H1 (cell line): ENCODE data around the gene ZDHHC9. TPM values are rescaled to one million over a fixed set of nuclear protein-coding genes. Genes with fewer than 3 reads are reported as not detected.

Experiments
- CTCF ChIA-PET: fragments of 300-600 bp; sonication (Branson Sonifier 250); formaldehyde crosslinking; loops from one replicate; lab custom pipeline; 2021; ENCODE audit not compliant: partially characterized antibody; lab: Charles Lee
- POLR2A ChIA-PET: fragments of 300-600 bp; sonication (Branson Sonifier 250); formaldehyde crosslinking; loops from one replicate; lab custom pipeline; 2021; ENCODE audit warnings: inconsistent platforms; ENCODE audit not compliant: partially characterized antibody; lab: Charles Lee
- DNase-seq, 2 experiments: peaks; one replicate each; pipeline versions ENCODE4 v3.0.0 to v3.0.0-alpha.2; 2010 to 2022; ENCODE audit warnings: low spot score in 2 of 2, low read depth in 1 of 2, mixed read lengths in 1 of 2
- FAIRE-seq: peaks from 2 replicates; lab custom pipeline; 2011; peaks lifted over from hg19 to GRCh38; lab: Jason Lieb, UNC
- H2AFZ ChIP-seq: 2 replicates; pipeline ENCODE4 v1.8.1; 2012; ENCODE audit warnings: low read length, inconsistent platforms
- H2AK5ac ChIP-seq: 2 replicates; pipeline ENCODE4 v1.6.1; 2013; ENCODE audit warnings: low read depth, low read length
- H2BK120ac ChIP-seq: replicated peaks from 2 replicates; pipeline ENCODE3; 2013; ENCODE audit warnings: low read depth, low read length, inconsistent platforms
- H2BK12ac ChIP-seq: 2 replicates; pipeline ENCODE4 v1.6.1; 2013; ENCODE audit warnings: low read depth, low read length
- H2BK15ac ChIP-seq: 2 replicates; pipeline ENCODE4 v1.6.1; 2013; ENCODE audit warnings: low read length
- H2BK20ac ChIP-seq: 2 replicates; pipeline ENCODE4 v1.6.1; 2013; ENCODE audit warnings: low read length
- H2BK5ac ChIP-seq: 2 replicates; pipeline ENCODE4 v1.6.1; 2013; ENCODE audit warnings: low read depth, low read length
- H3K14ac ChIP-seq: 2 replicates; pipeline ENCODE4 v1.6.1; 2013; ENCODE audit warnings: inconsistent platforms; ENCODE audit not compliant: insufficient read length
- H3K18ac ChIP-seq: 2 replicates; pipeline ENCODE4 v1.6.1; 2013; ENCODE audit warnings: low read length; ENCODE audit errors: extremely low read depth
- H3K23ac ChIP-seq: 2 replicates; pipeline ENCODE4 v1.6.1; 2013; ENCODE audit warnings: inconsistent platforms; ENCODE audit not compliant: insufficient read length
- H3K23me2 ChIP-seq: 2 replicates; pipeline ENCODE4 v1.6.1; 2013; ENCODE audit warnings: low read depth, low read length
- H3K27ac ChIP-seq: 2 replicates; pipeline ENCODE4 v1.6.1; 2011; ENCODE audit warnings: low read depth, low read length, inconsistent platforms
- H3K27me3 ChIP-seq, 4 experiments: replicated peaks in 1 of 4; 1 replicate in 1 of 4; 2 replicates in 3 of 4; pipeline versions ENCODE4 v1.6.1 to v1.8.1; 2011 to 2013; ENCODE audit warnings: low read length in 3 of 4, mild to moderate bottlenecking in 3 of 4, inconsistent platforms in 2 of 4, mixed read lengths in 2 of 4, moderate library complexity in 1 of 4; ENCODE audit not compliant: control insufficient read depth in 3 of 4, insufficient read depth in 3 of 4; ENCODE audit errors: extremely low read depth in 1 of 4
- H3K36me3 ChIP-seq, 4 experiments: 2 replicates each; pipeline versions ENCODE4 v1.6.1 to v1.8.1; 2011 to 2013; ENCODE audit warnings: mild to moderate bottlenecking in 4 of 4, low read length in 3 of 4, moderate library complexity in 2 of 4, control low read depth in 1 of 4, inconsistent platforms in 1 of 4; ENCODE audit not compliant: insufficient read depth in 4 of 4, control insufficient read depth in 2 of 4
- H3K4ac ChIP-seq: replicated peaks from 2 replicates; pipeline ENCODE3; 2013; ENCODE audit warnings: low read length, low read depth, mixed read lengths, inconsistent platforms; ENCODE audit not compliant: insufficient read length
- H3K4me1 ChIP-seq, 4 experiments: replicated peaks in 1 of 4; 1 replicate in 1 of 4; 2 replicates in 3 of 4; pipeline versions ENCODE4 v1.6.1 to v1.8.1; 2011 to 2013; ENCODE audit warnings: low read length in 3 of 4, inconsistent platforms in 2 of 4, mixed read lengths in 1 of 4; ENCODE audit not compliant: insufficient read depth in 4 of 4, control insufficient read depth in 3 of 4
- H3K4me2 ChIP-seq, 2 experiments: 2 replicates each; pipeline versions ENCODE4 v1.6.1 to v1.8.1; 2011 to 2013; ENCODE audit warnings: low read depth in 2 of 2, low read length in 2 of 2, control low read depth in 1 of 2, inconsistent platforms in 1 of 2, mild to moderate bottlenecking in 1 of 2; ENCODE audit not compliant: insufficient read depth in 1 of 2
- H3K4me3 ChIP-seq, 4 experiments: fragments of 200-600, 300-600 bp in 1 of 4; sonication (generic), shearing (Covaris generic), sonication (Bioruptor Twin) in 1 of 4; 2 replicates each; pipeline versions ENCODE4 v1.5.1 to v1.8.1; 2011 to 2016; ENCODE audit warnings: low read length in 4 of 4, low read depth in 3 of 4, control low read depth in 2 of 4, inconsistent platforms in 2 of 4, mild to moderate bottlenecking in 2 of 4, mixed read lengths in 1 of 4, moderate library complexity in 1 of 4; ENCODE audit not compliant: insufficient read depth in 2 of 4; ENCODE audit errors: extremely low read depth in 1 of 4
- H3K56ac ChIP-seq: replicated peaks from 2 replicates; pipeline ENCODE3; 2013; ENCODE audit warnings: low read depth, mild to moderate bottlenecking, mixed read lengths, low read length, inconsistent platforms; ENCODE audit not compliant: insufficient read length
- H3K79me1 ChIP-seq: 2 replicates; pipeline ENCODE4 v1.6.1; 2013; ENCODE audit warnings: low read depth, low read length, control low read depth
- H3K79me2 ChIP-seq, 2 experiments: 2 replicates each; pipeline versions ENCODE4 v1.6.1 to v1.8.1; 2012 to 2013; ENCODE audit warnings: low read length in 2 of 2, mild to moderate bottlenecking in 2 of 2, inconsistent platforms in 1 of 2; ENCODE audit not compliant: insufficient read depth in 2 of 2, control insufficient read depth in 1 of 2
- H3K9ac ChIP-seq, 4 experiments: replicated peaks in 1 of 4; 1 replicate in 1 of 4; 2 replicates in 3 of 4; pipeline versions ENCODE4 v1.6.1 to v1.8.1; 2011 to 2013; ENCODE audit warnings: low read depth in 3 of 4, low read length in 3 of 4, control low read depth in 2 of 4, mild to moderate bottlenecking in 2 of 4, moderate library complexity in 2 of 4, inconsistent platforms in 1 of 4; ENCODE audit errors: extremely low read depth in 1 of 4
- H3K9me3 ChIP-seq, 2 experiments: 2 replicates each; pipeline versions ENCODE4 v1.6.1 to v1.8.1; 2012 to 2013; ENCODE audit warnings: mild to moderate bottlenecking in 2 of 2, moderate library complexity in 2 of 2, control low read depth in 1 of 2, inconsistent platforms in 1 of 2, low read depth in 1 of 2, low read length in 1 of 2, mixed read lengths in 1 of 2; ENCODE audit not compliant: insufficient read depth in 2 of 2
- H4K20me1 ChIP-seq, 2 experiments: replicated peaks in 1 of 2; 2 replicates each; pipeline versions ENCODE3 to v1.8.1; 2011 to 2013; ENCODE audit warnings: inconsistent platforms in 2 of 2, low read length in 2 of 2, mild to moderate bottlenecking in 1 of 2; ENCODE audit not compliant: insufficient read depth in 2 of 2, control insufficient read depth in 1 of 2
- H4K5ac ChIP-seq: 2 replicates; pipeline ENCODE4 v1.6.1; 2013; ENCODE audit warnings: low read length, low read depth, mixed read lengths, inconsistent platforms; ENCODE audit not compliant: insufficient read length
- H4K8ac ChIP-seq: 2 replicates; pipeline ENCODE4 v1.8.0; 2013; ENCODE audit warnings: mild to moderate bottlenecking, moderate library complexity, low read length, inconsistent platforms; ENCODE audit not compliant: insufficient read depth; ENCODE audit errors: extremely low read depth
- H4K91ac ChIP-seq: replicated peaks from 2 replicates; pipeline ENCODE3; 2013; ENCODE audit warnings: low read length, mixed read lengths, inconsistent platforms; ENCODE audit not compliant: insufficient read length
- BCL11A ChIP-seq, 2 experiments: IDR thresholded peaks; one replicate each; pipeline ENCODE4 v1.6.1; 2011; ENCODE audit warnings: low read depth in 2 of 2, low read length in 2 of 2, mild to moderate bottlenecking in 2 of 2
- BRCA1 ChIP-seq: IDR thresholded peaks from 2 replicates; pipeline ENCODE4 v1.6.1; 2012; ENCODE audit warnings: low read depth, low read length, improper control_type of control experiment
- CHD2 ChIP-seq: IDR thresholded peaks from 2 replicates; pipeline ENCODE4 v1.6.1; 2012; ENCODE audit warnings: low read length, improper control_type of control experiment
- EGR1 ChIP-seq: IDR thresholded peaks from 2 replicates; pipeline ENCODE4 v1.6.1; 2011; ENCODE audit warnings: low read depth, low read length, borderline replicate concordance
- EP300 ChIP-seq, 2 experiments: IDR thresholded peaks; 1 replicate in 1 of 2; 2 replicates in 1 of 2; pipeline ENCODE4 v1.6.1; 2011 to 2012; ENCODE audit warnings: low read depth in 2 of 2, low read length in 2 of 2, mild to moderate bottlenecking in 2 of 2, borderline replicate concordance in 1 of 2, inconsistent platforms in 1 of 2, moderate library complexity in 1 of 2
- FOSL1 ChIP-seq: IDR thresholded peaks from 2 replicates; pipeline ENCODE4 v1.6.1; 2011; ENCODE audit warnings: mild to moderate bottlenecking, low read depth, low read length, moderate library complexity; ENCODE audit not compliant: insufficient read depth
- GTF2F1 ChIP-seq: IDR thresholded peaks from 2 replicates; pipeline ENCODE4 v1.6.1; 2012; ENCODE audit warnings: low read depth, low read length, improper control_type of control experiment, borderline replicate concordance
- NRF1 ChIP-seq: IDR thresholded peaks from 2 replicates; pipeline ENCODE4 v1.6.1; 2011; ENCODE audit warnings: mild to moderate bottlenecking, low read depth, low read length, improper control_type of control experiment
- POU5F1 ChIP-seq: IDR thresholded peaks from 2 replicates; pipeline ENCODE4 v1.6.1; 2011; ENCODE audit warnings: low read depth, mild to moderate bottlenecking, low read length, moderate library complexity
- SRF ChIP-seq: IDR thresholded peaks from 2 replicates; pipeline ENCODE4 v1.6.1; 2011; ENCODE audit warnings: mild to moderate bottlenecking, low read depth, low read length, moderate library complexity
- WGBS, 2 experiments: shearing (Covaris generic) in 1 of 2; methylation state at CpG; one replicate each; pipeline versions ENCODE4 v1.1.6 to v1.1.7; 2013 to 2015; ENCODE audit warnings: low lambda C conversion rate in 2 of 2, mixed read lengths in 2 of 2, inconsistent platforms in 1 of 2, low coverage in 1 of 2, missing lambda C conversion rate in 1 of 2; ENCODE audit not compliant: insufficient replicate concordance in 2 of 2, insufficient coverage in 1 of 2, insufficient read length in 1 of 2; ENCODE audit errors: extremely low coverage in 1 of 2, missing lambda C conversion rate in 1 of 2; 5-methylcytosine and 5-hydroxymethylcytosine counted together
- polyA plus RNA-seq, 7 experiments: library from polyadenylated mRNA; depleted of rRNA in 3 of 7; stranded (reverse) in 5 of 7; unstranded in 2 of 7; fragments of >200 nt in 5 of 7; fragments of 200-250 nt in 2 of 7; gene quantifications; 1 replicate in 5 of 7; 2 replicates in 1 of 7; 4 replicates in 1 of 7; pipeline versions ENCODE4 v1.2.1 to v1.2.3, GENCODE V29; 2011 to 2013; ENCODE audit warnings: missing spikeins in 2 of 7, mixed read lengths in 2 of 7
- total RNA-seq: library from RNA; stranded (reverse); fragmentation: NEBNext Ultra II Directional; extraction: Animal tissue kit (Norgen Biotek cat#: 25700); gene quantifications from 2 replicates; pipeline ENCODE4 v1.2.1, GENCODE V29; 2021
- TF ChIP-seq, protein P1 (sequence below): IDR thresholded peaks from 2 replicates; pipeline ENCODE4 v1.6.1; 2011; ENCODE audit warnings: low read length, improper control_type of control experiment
- TF ChIP-seq, protein P2 (sequence below): IDR thresholded peaks from 2 replicates; pipeline ENCODE4 v1.6.1; 2012; ENCODE audit warnings: inconsistent platforms

Gene ZDHHC9
- total and polyA plus RNA-seq, 2 of the 8 experiments (the other 6 are each of a cell fraction or from before 2014, with no cell fraction given): 18.1 to 28.3 TPM

DNA sequence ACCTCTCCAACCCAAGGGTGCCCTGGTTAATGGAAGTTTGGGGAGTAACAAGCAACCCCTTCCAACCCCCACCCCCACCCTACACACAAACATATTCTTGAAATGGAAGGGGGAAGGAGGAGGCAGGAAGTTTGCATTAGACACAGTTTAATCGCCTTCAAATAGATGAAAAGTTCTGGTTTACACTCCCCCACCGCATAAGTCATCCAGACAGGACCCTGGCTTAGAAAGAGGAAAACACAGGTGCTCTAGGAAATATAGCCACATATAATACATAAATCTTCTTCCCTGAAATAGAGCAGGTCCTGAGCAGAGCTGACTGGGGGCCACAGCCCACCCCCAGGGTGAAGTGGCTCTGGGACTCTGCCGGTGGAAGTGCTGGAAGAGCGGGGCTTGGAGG is 38.9 kb downstream of the ZDHHC9 start:
- no peaks in the 10 kb centered on the region for H3K79me1 ChIP-seq
- no peak overlapping the region for H3K23ac ChIP-seq
- no peak overlapping the region for H4K8ac ChIP-seq
- no peak overlapping the region for H2BK20ac ChIP-seq
- ChIA-PET CTCF (no interaction called here), POLR2A (no interaction called here)
- no peak overlapping the region for H2BK120ac ChIP-seq
- H3K4ac ChIP-seq: no peak overlapping the region
- no peak overlapping the region for H4K5ac ChIP-seq
- no peak overlapping the region for H3K4me2 ChIP-seq
- H3K9ac ChIP-seq: no peak overlapping the region
- no peak overlapping the region for H2AK5ac ChIP-seq
- no peak overlapping the region for H3K56ac ChIP-seq
- no peak overlapping the region for H2BK12ac ChIP-seq
- no peaks in the 10 kb centered on the region for H3K27me3 ChIP-seq
- H2AFZ ChIP-seq: no peak overlapping the region
- 76% methylated on average over 2 of the region's 4 CpGs; no CpG with 5 or more reads in 1 of the 2 experiments for WGBS, 2 experiments
- no peak overlapping the region for H3K18ac ChIP-seq
- DNase-seq: no peak
- no peaks in the 10 kb centered on the region for H3K23me2 ChIP-seq
- no peaks in the 10 kb centered on the region for H3K79me2 ChIP-seq
- H3K27ac ChIP-seq: no peak overlapping the region
- peaks cover 0 to 4% (median 2%) of the 10 kb centered on the region in 4 experiments; a peak in 3 of 8 replicates for H3K36me3 ChIP-seq
- H4K20me1 ChIP-seq: no peaks in the 10 kb centered on the region
- H3K4me3 ChIP-seq: no peak overlapping the region
- no peak overlapping the region for H2BK15ac ChIP-seq
- TF ChIP-seq BRCA1 (no peak), NRF1 (no peak), GTF2F1 (no peak), SRF (no peak), BCL11A (IDR thresholded peaks at IDR 0.05; ENCODE audit: low read depth in 2 of 2, low read length in 2 of 2) (no peak), EGR1 (no peak), CHD2 (no peak), POU5F1 (no peak), FOSL1 (no peak), EP300 (IDR thresholded peaks at IDR 0.05; ENCODE audit: borderline replicate concordance in 1 of 2, low read depth in 2 of 2, low read length in 2 of 2) (no peak)
- TF ChIP-seq, protein P1, sequence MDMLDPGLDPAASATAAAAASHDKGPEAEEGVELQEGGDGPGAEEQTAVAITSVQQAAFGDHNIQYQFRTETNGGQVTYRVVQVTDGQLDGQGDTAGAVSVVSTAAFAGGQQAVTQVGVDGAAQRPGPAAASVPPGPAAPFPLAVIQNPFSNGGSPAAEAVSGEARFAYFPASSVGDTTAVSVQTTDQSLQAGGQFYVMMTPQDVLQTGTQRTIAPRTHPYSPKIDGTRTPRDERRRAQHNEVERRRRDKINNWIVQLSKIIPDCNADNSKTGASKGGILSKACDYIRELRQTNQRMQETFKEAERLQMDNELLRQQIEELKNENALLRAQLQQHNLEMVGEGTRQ: no peak
- TF ChIP-seq, protein P2, sequence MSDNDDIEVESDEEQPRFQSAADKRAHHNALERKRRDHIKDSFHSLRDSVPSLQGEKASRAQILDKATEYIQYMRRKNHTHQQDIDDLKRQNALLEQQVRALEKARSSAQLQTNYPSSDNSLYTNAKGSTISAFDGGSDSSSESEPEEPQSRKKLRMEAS: no peak
- TF ChIP-seq, all 59 proteins: peak for 0
- Histone ChIP-seq H3K14ac (no peak overlapping the region), H3K9me3 (no peaks in the 10 kb centered on the region), H2BK5ac (no peak overlapping the region), H4K91ac (no peak overlapping the region), H3K4me1 (no peaks in the 10 kb centered on the region)
- no peak for FAIRE-seq
